A549 (cell line): Measurements from ENCODE around the gene ARMC9. TPM values are rescaled to one million over a fixed set of nuclear protein-coding genes. Genes with fewer than 3 reads are reported as not detected.

ENCODE experiments used
- ATAC-seq, 2 experiments: fragments of 200-7000 bp in 1 of 2; fragments of >200 bp in 1 of 2; cut with Nextera tagmentation in 1 of 2; cut with Tn5 transposase in 1 of 2; 3 replicates each; pipeline versions ENCODE4 v1.8.0 to v1.9.1; 2018 to 2020; ENCODE audit warnings: mild to moderate bottlenecking in 1 of 2, moderate library complexity in 1 of 2
- CTCF ChIA-PET: fragments of 300-600 bp; sonication (Branson Sonifier 250); formaldehyde crosslinking; extraction: SDS; loops from one replicate; lab custom pipeline; 2021; ENCODE audit warnings: antibody characterized with exemption, inconsistent platforms; lab: Yijun Ruan, JAX
- POLR2A ChIA-PET: fragments of 350-600 bp; formaldehyde crosslinking; extraction: SDS; loops from one replicate; lab custom pipeline; 2021; ENCODE audit warnings: antibody characterized with exemption, inconsistent platforms; lab: Yijun Ruan, JAX
- DNase-seq, 2 experiments: peaks; one replicate each; pipeline versions ENCODE4 v3.0.0 to v3.0.0-alpha.2; 2011 to 2016; ENCODE audit warnings: low read depth in 1 of 2, low spot score in 1 of 2
- FAIRE-seq: peaks from 2 replicates; lab custom pipeline; 2011; peaks lifted over from hg19 to GRCh38; lab: Jason Lieb, UNC
- H3K27ac ChIP-seq, 2 experiments: fragments of >200 bp; sonication (Bioruptor Twin); formaldehyde crosslinking; 3 replicates each; pipeline ENCODE4 v1.5.1; 2016 to 2017
- H3K4me1 ChIP-seq: fragments of >200 bp; sonication (Bioruptor Twin); formaldehyde crosslinking; 3 replicates; pipeline ENCODE4 v1.6.1; 2016
- H3K4me2 ChIP-seq: fragments of >200 bp; sonication (Bioruptor Twin); formaldehyde crosslinking; 3 replicates; pipeline ENCODE4 v1.6.1; 2016
- H3K4me3 ChIP-seq: fragments of >200 bp; sonication (Bioruptor Twin); formaldehyde crosslinking; 3 replicates; pipeline ENCODE4 v1.5.1; 2016
- H3K9me3 ChIP-seq: fragments of >200 bp; sonication (Bioruptor Twin); formaldehyde crosslinking; 3 replicates; pipeline ENCODE4 v1.6.1; 2016
- CBX2 ChIP-seq: fragments of 200-600 bp; sonication (generic); IDR thresholded peaks from 2 replicates; pipeline ENCODE4 v1.6.1; 2016; ENCODE audit warnings: low read depth, mild to moderate bottlenecking, borderline replicate concordance
- CHD2 ChIP-seq: fragments of 150-350 bp; IDR thresholded peaks from 2 replicates; pipeline ENCODE4 v1.6.1; 2014; ENCODE audit warnings: low read length; ENCODE audit not compliant: partially characterized antibody
- EHMT2 ChIP-seq: fragments of 200-600 bp; sonication (generic); IDR thresholded peaks from 2 replicates; pipeline ENCODE4 v1.6.1; 2016; ENCODE audit warnings: antibody characterized with exemption, low read depth, mild to moderate bottlenecking, moderate library complexity
- EP300 ChIP-seq, 2 experiments: fragments of >200 bp; sonication (Bioruptor Twin); formaldehyde crosslinking; IDR thresholded peaks; 2 replicates in 1 of 2; 3 replicates in 1 of 2; pipeline ENCODE4 v1.6.1; 2016 to 2017
- FOSB ChIP-seq: fragments of 250-450 bp; sonication (Bioruptor Pico); IDR thresholded peaks from 2 replicates; pipeline ENCODE4 v1.5.0; 2020; ENCODE audit warnings: mild to moderate bottlenecking, moderate library complexity
- FOXS1 ChIP-seq: fragments of 250-450 bp; sonication (Bioruptor Pico); IDR thresholded peaks from 2 replicates; pipeline ENCODE4 v1.5.0; 2020; ENCODE audit warnings: mild to moderate bottlenecking, moderate library complexity
- KDM5A ChIP-seq: fragments of 200-600 bp; sonication (generic); IDR thresholded peaks from 2 replicates; pipeline ENCODE4 v1.6.1; 2016; ENCODE audit warnings: antibody characterized with exemption, mild to moderate bottlenecking
- MAFK ChIP-seq: fragments of 450-650 bp; IDR thresholded peaks from 2 replicates; pipeline ENCODE4 v1.6.1; 2014; ENCODE audit not compliant: partially characterized antibody
- MYC ChIP-seq: IDR thresholded peaks from 2 replicates; pipeline ENCODE4 v1.6.1; 2012; ENCODE audit warnings: mild to moderate bottlenecking, inconsistent platforms, low read length, improper control_type of control experiment, borderline replicate concordance
- NFE2L2 ChIP-seq: fragments of 150-350 bp; conservative IDR thresholded peaks from 2 replicates; pipeline ENCODE4 v1.6.1; 2014; ENCODE audit warnings: low read length
- NR3C1 ChIP-seq: fragments of >200 bp; sonication (Bioruptor Twin); formaldehyde crosslinking; IDR thresholded peaks from 3 replicates; pipeline ENCODE4 v1.6.1; 2017
- REST ChIP-seq: fragments of 200-600 bp; sonication (generic); IDR thresholded peaks from 2 replicates; pipeline ENCODE4 v1.6.1; 2016; ENCODE audit warnings: antibody characterized with exemption, mild to moderate bottlenecking, moderate library complexity
- SMC3 ChIP-seq: fragments of >200 bp; sonication (Bioruptor Twin); formaldehyde crosslinking; IDR thresholded peaks from 3 replicates; pipeline ENCODE4 v1.6.1; 2018; ENCODE audit warnings: inconsistent platforms
- ZC3H11A ChIP-seq: fragments of 450-650 bp; IDR thresholded peaks from 2 replicates; pipeline ENCODE4 v1.6.1; 2014; ENCODE audit warnings: antibody characterized with exemption, mild to moderate bottlenecking
- ZNF302 ChIP-seq: fragments of 250-450 bp; sonication (Bioruptor Pico); IDR thresholded peaks from 2 replicates; pipeline ENCODE4 v1.9.0; 2021; ENCODE audit warnings: inconsistent platforms, mild to moderate bottlenecking, moderate library complexity
- WGBS: methylation state at CpG from one replicate; pipeline ENCODE4 v1.1.6; 2017; ENCODE audit errors: missing lambda C conversion rate; 5-methylcytosine and 5-hydroxymethylcytosine counted together
- polyA plus RNA-seq, 4 experiments: library from polyadenylated mRNA; depleted of rRNA in 3 of 4; stranded (reverse); fragments of >200 nt; fragmentation: RNase III in 1 of 4; extraction: RNeasy Plus Mini Kit Qiagen cat#74134 plus additional on column Dnase treatment in 1 of 4; gene quantifications; 2 replicates in 3 of 4; 3 replicates in 1 of 4; pipeline ENCODE4 v1.2.3, GENCODE V29; 2011 to 2017
- TF ChIP-seq, protein P1 (sequence below): fragments of >200 bp; sonication (Bioruptor Twin); formaldehyde crosslinking; IDR thresholded peaks from 3 replicates; pipeline ENCODE4 v1.6.1; 2016

ARMC9 gene
- polyA plus RNA-seq, 2 of the 4 experiments (the other 2 are of a cell fraction) = 12.0 to 14.1 TPM

GRCh38 chr2:231383416-231384108 lies 185.1 kb downstream of the ARMC9 start:
- Histone ChIP-seq H3K4me2 (no peak overlapping the region), H3K27ac (no peak overlapping the region), H3K4me1 (peaks cover 21% of the 10 kb centered on the region), H3K4me3 (no peak overlapping the region), H3K9me3 (peaks cover 6% of the 10 kb centered on the region; the same call in 1 of the 3 replicates)
- ChIA-PET POLR2A (no interaction called here), CTCF (interaction anchor here (0.7 to 1.4 kb wide), 3 partner anchors 10 to 156 kb away, joined by 3 to 4 read pairs (median 3); no protein-coding TSS in a partner anchor)
- TF ChIP-seq KDM5A = no peak
- TF ChIP-seq MAFK = no peak
- no peak for TF ChIP-seq MYC
- TF ChIP-seq SMC3 = no peak
- TF ChIP-seq CBX2 = no peak
- TF ChIP-seq NR3C1 = no peak
- TF ChIP-seq, protein P1, sequence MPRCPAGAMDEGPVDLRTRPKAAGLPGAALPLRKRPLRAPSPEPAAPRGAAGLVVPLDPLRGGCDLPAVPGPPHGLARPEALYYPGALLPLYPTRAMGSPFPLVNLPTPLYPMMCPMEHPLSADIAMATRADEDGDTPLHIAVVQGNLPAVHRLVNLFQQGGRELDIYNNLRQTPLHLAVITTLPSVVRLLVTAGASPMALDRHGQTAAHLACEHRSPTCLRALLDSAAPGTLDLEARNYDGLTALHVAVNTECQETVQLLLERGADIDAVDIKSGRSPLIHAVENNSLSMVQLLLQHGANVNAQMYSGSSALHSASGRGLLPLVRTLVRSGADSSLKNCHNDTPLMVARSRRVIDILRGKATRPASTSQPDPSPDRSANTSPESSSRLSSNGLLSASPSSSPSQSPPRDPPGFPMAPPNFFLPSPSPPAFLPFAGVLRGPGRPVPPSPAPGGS = no peak
- no peak for TF ChIP-seq ZNF302 (CRISPR knock-in tag)
- TF ChIP-seq FOSB = no peak
- no peak for TF ChIP-seq EHMT2
- 79% methylated on average over 15 of the region's 15 CpGs for whole genome bisulfite sequencing
- FAIRE-seq (no peak), DNase-seq (no peak), ATAC-seq (no peak)

- Histone ChIP-seq H3K4me3 (no peak overlapping the region), H3K4me2 (no peak overlapping the region), H3K9me3 (peaks cover 6% of the 10 kb centered on the region; the same call in 1 of the 3 replicates), H3K27ac (no peak overlapping the region), H3K4me1 (peaks cover 22% of the 10 kb centered on the region)
- ATAC-seq = no peak
- TF ChIP-seq NFE2L2 (no peak), FOXS1 (CRISPR knock-in tag) (no peak), CHD2 (no peak), EP300 (IDR thresholded peaks at IDR 0.05) (no peak), REST (no peak), CBX2 (no peak), EHMT2 (no peak)
- POLR2A ChIA-PET = no interaction called here
- 87% methylated on average over 2 of the region's 2 CpGs for WGBS
- FAIRE-seq = no peak
- CTCF ChIA-PET = interaction anchor here (1.2 to 1.4 kb wide), 2 partner anchors 10 to 87 kb away, joined by 3 to 4 read pairs; no protein-coding TSS in a partner anchor
- DNase-seq = no peak
Observed at GRCh38 chr2:231384109-231384435, 185.6 kb downstream of the ARMC9 start.

DNA sequence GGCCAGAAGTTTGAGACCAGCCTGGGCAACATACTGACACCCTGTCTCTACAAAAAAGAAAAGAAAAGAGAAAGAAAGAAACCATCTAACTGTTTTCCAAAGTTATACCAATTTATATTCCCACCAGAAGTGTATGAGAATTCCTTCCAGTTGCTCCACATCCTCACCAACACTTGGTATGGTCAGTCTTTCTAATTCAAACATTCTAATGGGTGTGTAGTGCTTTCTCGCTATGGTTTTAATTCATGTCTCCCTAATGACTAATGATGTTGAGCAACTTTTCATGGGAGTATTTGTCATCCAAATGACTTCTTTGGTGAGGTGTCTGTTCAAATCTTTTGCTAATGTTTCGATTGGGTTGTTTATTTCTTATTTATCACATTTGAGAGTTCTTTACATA lies 186.5 kb downstream of the ARMC9 start:
- H3K9me3 ChIP-seq = peaks cover 6% of the 10 kb centered on the region; the same call in 1 of the 3 replicates
- H3K4me3 ChIP-seq = no peak overlapping the region
- H3K4me1 ChIP-seq = peaks cover 13% of the 10 kb centered on the region
- no peak overlapping the region for H3K27ac ChIP-seq
- WGBS = 79% methylated on average over 2 of the region's 2 CpGs
- ChIA-PET CTCF (no interaction called here), POLR2A (no interaction called here)
- ATAC-seq = no peak
- no peak for FAIRE-seq
- DNase-seq = no peak
- TF ChIP-seq ZC3H11A (no peak), CBX2 (no peak)
- no peak overlapping the region for H3K4me2 ChIP-seq
